ENCODE measurements around the gene KIF19. TPM values are rescaled to one million over a fixed set of nuclear protein-coding genes. Genes with fewer than 3 reads are reported as not detected.
A peak's percentile ranks its signal among the peaks of the same experiment; 100 is the strongest.

The KIF19 gene
- total and polyA plus RNA-seq, 2 of the 8 experiments (the other 6 are each of a cell fraction or from before 2014, with no cell fraction given), result 0.52 to 0.77 TPM

DNA sequence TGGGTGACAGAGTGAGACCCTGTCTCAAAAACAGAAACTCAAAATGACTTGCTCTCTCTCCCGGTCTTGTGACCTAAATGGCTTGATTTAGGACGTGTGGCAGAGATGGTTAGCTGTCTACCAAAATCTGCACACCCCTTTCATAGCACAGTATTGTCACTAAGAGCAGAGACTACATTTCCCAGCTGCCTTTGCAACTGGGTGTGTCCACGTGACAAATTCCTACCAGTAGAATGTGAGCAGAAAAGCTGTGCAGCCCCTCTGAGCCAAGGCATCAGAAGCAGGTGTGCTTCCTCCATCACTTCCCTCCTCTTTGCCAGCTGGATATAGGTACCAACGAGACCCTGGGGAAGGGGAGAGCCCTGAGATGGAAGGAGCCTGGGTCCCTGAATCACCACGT is 66.8 kb downstream of the KIF19 start:
- no peak overlapping the region for H4K8ac ChIP-seq (ENCODE audit: extremely low read depth, insufficient read depth, low read length)
- H3K14ac ChIP-seq (ENCODE audit: insufficient read length), result no peak overlapping the region
- no peaks in the 10 kb centered on the region for H4K20me1 ChIP-seq (replicated peaks in 1 of 2; ENCODE audit: control insufficient read depth in 1 of 2, insufficient read depth in 2 of 2, low read length in 2 of 2)
- H3K4ac ChIP-seq (replicated peaks; ENCODE audit: insufficient read length, low read depth, low read length), result no peak overlapping the region
- H3K23me2 ChIP-seq (ENCODE audit: low read depth, low read length), result no peaks in the 10 kb centered on the region
- H3K79me1 ChIP-seq (ENCODE audit: low read depth, low read length), result no peaks in the 10 kb centered on the region
- no peaks in the 10 kb centered on the region for H3K79me2 ChIP-seq (ENCODE audit: control insufficient read depth in 1 of 2, insufficient read depth in 2 of 2, low read length in 2 of 2)
- H3K36me3 ChIP-seq (ENCODE audit: control insufficient read depth in 2 of 4, insufficient read depth in 4 of 4, low read length in 3 of 4), result no peaks in the 10 kb centered on the region
- no peaks in the 10 kb centered on the region for H3K9me3 ChIP-seq (ENCODE audit: insufficient read depth in 2 of 2, low read depth in 1 of 2, low read length in 1 of 2)
- H2AFZ ChIP-seq (ENCODE audit: low read length), result no peak overlapping the region
- H2BK5ac ChIP-seq (ENCODE audit: low read depth, low read length), result no peak overlapping the region
- no peak overlapping the region for H3K27ac ChIP-seq (ENCODE audit: low read depth, low read length)
- H4K91ac ChIP-seq (replicated peaks; ENCODE audit: insufficient read length, low read length), result no peak overlapping the region
- H3K18ac ChIP-seq (ENCODE audit: extremely low read depth, low read length), result no peak overlapping the region; the same call in 1 of the 2 replicates
- no peak overlapping the region for H2BK12ac ChIP-seq (ENCODE audit: low read depth, low read length)
- FAIRE-seq (peak; percentile 79), DNase-seq (ENCODE audit: low read depth in 1 of 2, low spot score in 2 of 2) (peak in 1 of 2 experiments; percentile 52)
- POLR2A ChIA-PET (ENCODE audit: partially characterized antibody), result interaction anchor here (0.8 to 1.1 kb wide), 2 partner anchors 10 to 40 kb away, joined by 3 read pairs; no protein-coding TSS in a partner anchor
- H2BK20ac ChIP-seq (ENCODE audit: low read length), result no peak overlapping the region
- CTCF ChIA-PET (ENCODE audit: partially characterized antibody), result interaction anchor here (0.7 to 7.2 kb wide), 10 partner anchors 11 to 65 kb away, joined by 3 to 57 read pairs (median 4); no protein-coding TSS in a partner anchor
- TF ChIP-seq, protein P1, sequence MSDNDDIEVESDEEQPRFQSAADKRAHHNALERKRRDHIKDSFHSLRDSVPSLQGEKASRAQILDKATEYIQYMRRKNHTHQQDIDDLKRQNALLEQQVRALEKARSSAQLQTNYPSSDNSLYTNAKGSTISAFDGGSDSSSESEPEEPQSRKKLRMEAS (IDR thresholded peaks at IDR 0.05), result 0 out of 2 replicates have a peak, but pooled peaks have one; percentile 9
- TF ChIP-seq, protein P2, sequence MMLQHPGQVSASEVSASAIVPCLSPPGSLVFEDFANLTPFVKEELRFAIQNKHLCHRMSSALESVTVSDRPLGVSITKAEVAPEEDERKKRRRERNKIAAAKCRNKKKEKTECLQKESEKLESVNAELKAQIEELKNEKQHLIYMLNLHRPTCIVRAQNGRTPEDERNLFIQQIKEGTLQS (IDR thresholded peaks at IDR 0.05; ENCODE audit: insufficient read depth, low read depth, low read length), result peak; percentile 45; the same call in 1 of the 2 replicates
- TF ChIP-seq, protein P3, sequence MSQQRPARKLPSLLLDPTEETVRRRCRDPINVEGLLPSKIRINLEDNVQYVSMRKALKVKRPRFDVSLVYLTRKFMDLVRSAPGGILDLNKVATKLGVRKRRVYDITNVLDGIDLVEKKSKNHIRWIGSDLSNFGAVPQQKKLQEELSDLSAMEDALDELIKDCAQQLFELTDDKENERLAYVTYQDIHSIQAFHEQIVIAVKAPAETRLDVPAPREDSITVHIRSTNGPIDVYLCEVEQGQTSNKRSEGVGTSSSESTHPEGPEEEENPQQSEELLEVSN (IDR thresholded peaks at IDR 0.05), result 0 out of 2 replicates have a peak, but pooled peaks have one; percentile 26
- peak; percentile 71 for TF ChIP-seq SIX5 (IDR thresholded peaks at IDR 0.05; ENCODE audit: low read depth, low read length)
- no peak for TF ChIP-seq RBBP5 (IDR thresholded peaks at IDR 0.05; ENCODE audit: borderline replicate concordance, low read depth, low read length)
- no peak for TF ChIP-seq POLR2AphosphoS5 (IDR thresholded peaks at IDR 0.05; ENCODE audit: low read depth, low read length)
- TF ChIP-seq, protein P4, sequence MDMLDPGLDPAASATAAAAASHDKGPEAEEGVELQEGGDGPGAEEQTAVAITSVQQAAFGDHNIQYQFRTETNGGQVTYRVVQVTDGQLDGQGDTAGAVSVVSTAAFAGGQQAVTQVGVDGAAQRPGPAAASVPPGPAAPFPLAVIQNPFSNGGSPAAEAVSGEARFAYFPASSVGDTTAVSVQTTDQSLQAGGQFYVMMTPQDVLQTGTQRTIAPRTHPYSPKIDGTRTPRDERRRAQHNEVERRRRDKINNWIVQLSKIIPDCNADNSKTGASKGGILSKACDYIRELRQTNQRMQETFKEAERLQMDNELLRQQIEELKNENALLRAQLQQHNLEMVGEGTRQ (IDR thresholded peaks at IDR 0.05; ENCODE audit: low read length), result peak; percentile 85
- TF ChIP-seq TBP (IDR thresholded peaks at IDR 0.05; ENCODE audit: low read depth, low read length), result no peak
- TF ChIP-seq CEBPB (IDR thresholded peaks at IDR 0.05; ENCODE audit: low read depth, low read length), result no peak
- H3K23ac ChIP-seq (ENCODE audit: insufficient read length), result no peak overlapping the region
- no peaks in the 10 kb centered on the region; a peak in 1 of 7 replicates for H3K27me3 ChIP-seq (replicated peaks in 1 of 4; ENCODE audit: control insufficient read depth in 3 of 4, extremely low read depth in 1 of 4, insufficient read depth in 3 of 4, low read length in 3 of 4)
- no peak overlapping the region for H3K4me2 ChIP-seq (ENCODE audit: insufficient read depth in 1 of 2, low read depth in 2 of 2, low read length in 2 of 2)
- H3K56ac ChIP-seq (replicated peaks; ENCODE audit: insufficient read length, low read depth, low read length), result no peak overlapping the region
- no peak overlapping the region for H2AK5ac ChIP-seq (ENCODE audit: low read depth, low read length)
- H2BK15ac ChIP-seq (ENCODE audit: low read length), result no peak overlapping the region
- no peak overlapping the region for H3K4me3 ChIP-seq (ENCODE audit: extremely low read depth in 1 of 4, insufficient read depth in 2 of 4, low read depth in 3 of 4, low read length in 4 of 4)
- H3K9ac ChIP-seq (replicated peaks in 1 of 4; ENCODE audit: extremely low read depth in 1 of 4, low read depth in 3 of 4, low read length in 3 of 4), result no peak overlapping the region
- no peak overlapping the region for H2BK120ac ChIP-seq (replicated peaks; ENCODE audit: low read depth, low read length)
- no peak overlapping the region for H4K5ac ChIP-seq (ENCODE audit: insufficient read length, low read depth, low read length)
- peaks cover 0 to 10% (median 5%) of the 10 kb centered on the region in 4 experiments; a peak in 5 of 7 replicates for H3K4me1 ChIP-seq (replicated peaks in 1 of 4; ENCODE audit: control insufficient read depth in 3 of 4, insufficient read depth in 4 of 4, low read length in 3 of 4)
- 61% methylated on average over 5 of the region's 5 CpGs; no CpG with 5 or more reads in 1 of the 2 experiments for WGBS, 2 experiments (ENCODE audit: extremely low coverage in 1 of 2, insufficient coverage in 1 of 2, insufficient read length in 1 of 2, insufficient replicate concordance in 2 of 2, low coverage in 1 of 2, low lambda C conversion rate in 2 of 2, missing lambda C conversion rate in 1 of 2)

All from H1 (cell line).